Measurements from ENCODE around the gene FSTL3.

FSTL3 gene

DNA sequence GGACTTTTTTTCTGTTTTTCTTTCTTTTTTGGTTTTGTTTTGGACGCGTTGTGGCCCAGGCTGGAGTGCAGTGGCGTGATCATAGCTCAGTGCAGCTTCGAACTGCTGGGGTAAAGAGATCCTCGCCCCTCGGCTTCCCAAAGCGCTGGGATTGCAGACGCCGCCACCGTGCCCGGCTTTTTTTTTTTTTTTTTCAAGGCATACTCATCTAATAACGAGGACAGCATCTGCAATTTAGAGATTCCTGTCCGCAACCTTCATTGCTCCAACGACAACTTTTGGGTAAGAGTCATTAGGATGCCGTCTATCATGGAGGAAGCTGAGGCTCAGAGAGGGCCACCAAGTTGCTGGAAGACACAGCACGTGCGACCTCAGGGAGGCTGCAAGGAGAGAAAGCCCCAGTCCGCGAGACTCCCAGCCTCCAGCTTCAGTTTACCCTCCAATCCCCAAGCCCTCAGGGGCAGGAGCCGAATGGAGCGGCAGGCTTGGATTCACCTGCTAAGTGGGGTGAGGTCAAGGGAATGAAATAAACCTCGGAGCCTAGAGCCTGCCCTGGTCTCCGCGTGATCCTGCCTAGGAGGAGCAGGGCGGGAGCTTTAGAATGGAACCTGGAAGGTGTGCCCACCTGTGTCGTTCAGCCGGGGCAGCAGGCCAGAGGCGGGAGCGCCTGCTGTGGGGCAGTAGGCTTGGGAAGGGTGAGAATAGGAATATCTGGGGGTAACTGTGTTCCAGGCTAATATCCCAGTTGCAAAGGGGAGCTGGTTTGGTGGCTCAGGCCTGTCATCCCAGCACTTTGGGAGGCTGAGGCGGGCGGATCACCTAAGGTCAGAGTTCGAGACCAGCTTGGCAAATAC, 42.2 kb upstream of the FSTL3 start:
- H3K4me3 ChIP-seq (ENCODE audit: low read depth, low read length), result peak overlapping the region; percentile 83
- DNase-seq (ENCODE audit: low read depth), result no peak
- TF ChIP-seq CTCF (conservative IDR thresholded peaks at IDR 0.05; ENCODE audit: low read depth, low read length), result no peak

DNA sequence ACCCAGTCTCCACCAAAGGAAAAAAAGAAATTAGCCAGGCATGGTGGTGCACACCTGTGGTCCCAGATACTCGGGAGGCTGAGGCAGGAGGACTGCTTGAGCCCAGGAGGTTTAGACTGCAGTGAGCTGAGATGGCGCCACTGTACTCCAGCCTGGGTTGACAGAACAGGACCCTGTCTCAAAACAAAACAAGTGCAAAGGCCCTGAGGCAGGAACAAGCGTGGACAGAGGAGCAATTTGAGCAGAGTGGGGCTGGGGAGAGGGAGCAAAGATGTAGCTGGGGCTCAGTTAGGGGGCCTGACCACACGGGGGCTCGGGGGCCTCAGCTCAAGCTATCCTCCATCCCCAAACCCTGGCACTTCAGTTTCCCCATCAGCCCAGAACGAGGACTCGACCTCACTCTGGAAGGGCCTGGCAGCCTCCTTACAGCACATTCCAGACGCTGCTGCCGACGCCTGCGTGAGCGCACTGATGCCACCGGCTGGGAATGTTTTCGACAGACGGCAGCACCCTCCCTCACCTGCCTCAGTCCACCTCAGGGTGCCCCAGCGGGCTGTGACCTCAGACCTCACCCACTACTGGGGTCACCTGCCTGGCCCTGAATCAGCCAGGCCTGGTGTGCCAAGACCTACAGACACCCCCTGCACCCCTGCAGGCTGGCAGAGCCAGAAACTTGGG, 41.1 kb upstream of the FSTL3 start:
- TF ChIP-seq CTCF (conservative IDR thresholded peaks at IDR 0.05; ENCODE audit: low read depth, low read length), result no peak
- DNase-seq (ENCODE audit: low read depth), result no peak
- H3K4me3 ChIP-seq (ENCODE audit: low read depth, low read length), result no peak overlapping the region

DNA sequence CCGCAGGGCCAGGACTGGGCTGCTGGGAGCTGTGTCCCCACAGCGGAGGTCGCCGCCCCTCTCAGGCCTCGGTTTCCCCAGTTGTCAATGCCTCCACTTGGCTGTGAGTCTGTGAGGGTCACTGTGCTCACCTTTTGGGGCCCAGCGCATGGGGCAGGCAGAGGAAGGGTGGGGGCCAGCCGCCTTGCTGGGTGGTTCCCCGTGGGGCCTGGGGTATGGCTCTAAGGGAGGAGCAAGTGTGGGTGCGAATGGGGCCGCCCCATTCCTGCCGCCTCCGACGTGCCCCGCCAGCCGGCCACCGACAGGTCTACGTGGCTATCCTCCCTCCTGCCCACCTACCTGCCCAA, 37.3 kb upstream of the FSTL3 start:
- H3K4me3 ChIP-seq (ENCODE audit: low read depth, low read length), result peak overlapping the region; percentile 55
- no peak for DNase-seq (ENCODE audit: low read depth)
- TF ChIP-seq CTCF (conservative IDR thresholded peaks at IDR 0.05; ENCODE audit: low read depth, low read length), result no peak

DNA sequence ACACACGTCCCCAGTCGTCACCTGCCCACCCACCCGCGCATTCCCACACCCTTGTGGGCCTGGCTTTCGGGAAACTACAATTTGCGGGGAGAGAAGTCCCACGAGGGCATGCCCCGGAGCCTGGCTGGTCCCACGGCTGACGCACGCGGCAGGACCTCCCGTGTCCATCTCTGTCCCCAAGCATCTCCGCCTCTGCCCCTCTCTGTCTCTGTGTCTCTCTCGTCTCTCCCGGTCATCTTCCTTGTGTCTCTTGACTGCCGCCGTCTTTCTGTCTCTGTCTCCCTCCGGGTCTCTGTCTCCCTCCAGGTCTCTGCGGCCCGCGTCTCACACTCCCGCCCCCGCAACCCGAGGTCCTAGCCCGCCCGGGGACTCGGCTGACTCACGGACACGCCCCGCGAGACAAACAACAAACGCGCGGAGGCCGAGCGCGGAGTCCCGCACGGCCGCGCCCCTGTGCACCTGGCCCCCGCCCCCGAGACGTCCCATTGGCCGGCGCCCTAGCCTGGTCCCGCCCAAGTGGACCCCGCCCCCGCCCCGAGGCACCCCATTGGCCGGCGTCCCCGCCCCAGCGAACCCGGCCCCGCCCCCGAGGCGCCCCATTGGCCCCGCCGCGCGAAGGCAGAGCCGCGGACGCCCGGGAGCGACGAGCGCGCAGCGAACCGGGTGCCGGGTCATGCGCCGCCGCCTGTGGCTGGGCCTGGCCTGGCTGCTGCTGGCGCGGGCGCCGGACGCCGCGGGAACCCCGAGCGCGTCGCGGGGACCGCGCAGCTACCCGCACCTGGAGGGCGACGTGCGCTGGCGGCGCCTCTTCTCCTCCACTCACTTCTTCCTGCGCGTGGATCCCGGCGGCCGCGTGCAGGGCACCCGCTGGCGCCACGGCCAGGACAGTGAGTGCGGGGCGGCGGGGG, 36.7 kb upstream of the FSTL3 start, which contains the start of gene FGF22:
TSS of gene FGF22 (plus strand) at position 627 of the 908 bp plus-strand sequence. CDS start at position 674, 47 bp downstream.
- peak within 1 kb of the TSS; percentile 55 for H3K4me3 ChIP-seq (ENCODE audit: low read depth, low read length)
- DNase-seq (ENCODE audit: low read depth), result peak; percentile 88
- TF ChIP-seq CTCF (conservative IDR thresholded peaks at IDR 0.05; ENCODE audit: low read depth, low read length), result no peak

DNA sequence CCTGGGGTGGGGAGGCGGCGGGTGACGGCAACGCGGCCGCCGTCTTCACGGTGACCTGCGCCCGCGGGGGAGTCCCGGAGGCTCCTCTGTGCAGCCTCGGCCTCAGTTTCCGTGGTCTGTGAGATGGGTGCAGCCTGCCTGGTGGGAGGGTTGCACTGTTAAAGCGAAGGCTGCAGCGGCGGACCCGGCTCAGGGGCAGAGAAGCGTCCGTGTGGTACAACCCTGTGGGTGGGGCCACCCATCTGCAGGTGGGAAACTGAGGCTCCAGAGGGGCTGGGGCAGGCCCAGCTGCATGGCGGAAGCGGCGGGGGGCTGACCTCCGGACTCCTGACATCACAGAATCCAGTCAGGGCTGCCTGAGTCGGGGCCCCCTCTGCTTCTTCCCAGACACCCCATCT, 36.0 kb upstream of the FSTL3 start:
- no peak for DNase-seq (ENCODE audit: low read depth)
- peak overlapping the region; percentile 54 for H3K4me3 ChIP-seq (ENCODE audit: low read depth, low read length)
- TF ChIP-seq CTCF (conservative IDR thresholded peaks at IDR 0.05; ENCODE audit: low read depth, low read length), result no peak

- no peak for DNase-seq (ENCODE audit: low read depth)
- no peak for TF ChIP-seq CTCF (conservative IDR thresholded peaks at IDR 0.05; ENCODE audit: low read depth, low read length)
- no peak overlapping the region for H3K4me3 ChIP-seq (ENCODE audit: low read depth, low read length)
Measured at GRCh38 chr19:640606-641189, 35.5 kb upstream of the FSTL3 start.

All from choroid plexus epithelial cell (primary cell).